Sigmoid colon (tissue), 7 donors: Measurements from ENCODE around the gene GAA. TPM values are rescaled to one million over a fixed set of nuclear protein-coding genes. Genes with fewer than 3 reads are reported as not detected.
A peak's percentile ranks its signal among the peaks of the same experiment; 100 is the strongest.

Experiments
- DNase-seq: peaks from one replicate; pipeline ENCODE4 v3.0.0-alpha.2; 2019
- H3K27ac ChIP-seq, 4 donors: fragments of 200-600 bp; sonication (generic); one replicate each; pipeline ENCODE4 v1.5.1; 2016 to 2019; ENCODE audit warnings: mild to moderate bottlenecking in 1 of 4
- H3K27me3 ChIP-seq, 3 donors: fragments of 200-600 bp; sonication (generic); one replicate each; pipeline ENCODE4 v1.5.1; 2019; ENCODE audit warnings: mild to moderate bottlenecking in 1 of 3
- H3K36me3 ChIP-seq, 4 donors: fragments of 200-600 bp; sonication (generic); one replicate each; pipeline ENCODE4 v1.5.1; 2016 to 2019
- H3K4me1 ChIP-seq, 4 donors: fragments of 200-600 bp; sonication (generic); one replicate each; pipeline ENCODE4 v1.5.1; 2017 to 2019
- H3K4me3 ChIP-seq, 4 donors: fragments of 200-600 bp; sonication (generic); one replicate each; pipeline ENCODE4 v1.5.1; 2017 to 2019; ENCODE audit warnings: mild to moderate bottlenecking in 2 of 4, moderate library complexity in 1 of 4
- H3K9me3 ChIP-seq, 4 donors: fragments of 200-600 bp in 3 of 4; sonication (generic) in 3 of 4; one replicate each; pipeline versions ENCODE4 v1.5.1 to v1.6.1; 2013 to 2019
- CTCF ChIP-seq, 4 experiments: fragments of 450-650 bp in 3 of 4; fragments of 200-600 bp in 1 of 4; IDR thresholded peaks; one replicate each; pipeline ENCODE4 v1.5.1; 2016 to 2019; ENCODE audit warnings: antibody characterized with exemption in 4 of 4, mild to moderate bottlenecking in 3 of 4, moderate library complexity in 2 of 4
- EP300 ChIP-seq, 4 donors: sonication (generic); formaldehyde crosslinking; IDR thresholded peaks; one replicate each; pipeline ENCODE4 v1.6.1; 2017; ENCODE audit warnings: antibody characterized with exemption in 4 of 4
- POLR2A ChIP-seq, 2 donors: fragments of 450-650 bp; IDR thresholded peaks; one replicate each; pipeline ENCODE4 v1.6.1; 2016; ENCODE audit warnings: antibody characterized with exemption in 2 of 2, mild to moderate bottlenecking in 2 of 2, moderate library complexity in 2 of 2
- POLR2AphosphoS5 ChIP-seq, 4 donors: sonication (generic); formaldehyde crosslinking; IDR thresholded peaks; one replicate each; pipeline ENCODE4 v1.6.1; 2017; ENCODE audit warnings: antibody characterized with exemption in 4 of 4
- WGBS, 2 donors: extraction: QIAGEN DNeasy Blood & Tissue Kit; methylation state at CpG; one replicate each; pipeline ENCODE4 v1.1.7; 2013; 5-methylcytosine and 5-hydroxymethylcytosine counted together
- intact Hi-C: fragments of 100-400 bp; cut with DNase I; formaldehyde crosslinking; loops from one replicate; pipeline ENCODE4 v1.15.1; 2023
- polyA plus RNA-seq, 3 donors: library from polyadenylated mRNA; stranded (reverse); fragments of 200-250 nt; gene quantifications; one replicate each; pipeline ENCODE4 v1.2.3, GENCODE V29; 2013
- total RNA-seq, 4 donors: library from RNA; depleted of rRNA; stranded (reverse); fragments of >200 nt; gene quantifications; one replicate each; pipeline ENCODE4 v1.1.0, GENCODE V29; 2016
- donor health status: healthy with polysubstance abuse.
- donor health status: Bipolar disorder and iron deficiency.
- donor health status: healthy.

The GAA gene
- total and polyA plus RNA-seq, 7 donors, result 13.8 to 74.2 (median 38.5) TPM

GRCh38 chr17:80064696-80065095 lies 36.7 kb upstream of the GAA start:
- H3K4me3 ChIP-seq, result no peak overlapping the region
- intact Hi-C loops, result no loop called here
- no peaks in the 10 kb centered on the region for H3K27me3 ChIP-seq
- peak overlapping the region; percentile 17 to 65 (median 58) for H3K27ac ChIP-seq
- H3K4me1 ChIP-seq, result peaks cover 0 to 30% (median 22%) of the 10 kb centered on the region in 4 donors
- H3K9me3 ChIP-seq, result no peaks in the 10 kb centered on the region
- WGBS, 2 donors, result 83 to 86% methylated on average over 8 of the region's 8 CpGs
- no peak for DNase-seq
- TF ChIP-seq CTCF (IDR thresholded peaks at IDR 0.05) (no peak), EP300 (IDR thresholded peaks at IDR 0.05) (no peak), POLR2A (IDR thresholded peaks at IDR 0.05) (no peak), POLR2AphosphoS5 (IDR thresholded peaks at IDR 0.05) (no peak)
- H3K36me3 ChIP-seq, result no peaks in the 10 kb centered on the region

GRCh38 chr17:80065478-80066170 lies 35.8 kb upstream of the GAA start:
- no peak overlapping the region for H3K4me3 ChIP-seq
- H3K36me3 ChIP-seq, result no peaks in the 10 kb centered on the region
- peaks cover 0 to 36% (median 32%) of the 10 kb centered on the region in 4 donors for H3K4me1 ChIP-seq
- H3K9me3 ChIP-seq, result no peaks in the 10 kb centered on the region
- no peak for DNase-seq
- WGBS, 2 donors, result 91 to 94% methylated on average over 32 of the region's 32 CpGs
- H3K27ac ChIP-seq, result no peak overlapping the region
- intact Hi-C loops, result no loop called here
- no peak for TF ChIP-seq POLR2A (IDR thresholded peaks at IDR 0.05)
- TF ChIP-seq POLR2AphosphoS5 (IDR thresholded peaks at IDR 0.05), result no peak
- TF ChIP-seq CTCF (IDR thresholded peaks at IDR 0.05), result no peak
- TF ChIP-seq EP300 (IDR thresholded peaks at IDR 0.05), result no peak
- H3K27me3 ChIP-seq, result no peaks in the 10 kb centered on the region

- 92% methylated on average over 31 of the region's 31 CpGs for WGBS, 2 donors
- no peak overlapping the region for H3K27ac ChIP-seq
- H3K4me1 ChIP-seq, result peaks cover 0 to 50% (median 47%) of the 10 kb centered on the region in 4 donors
- TF ChIP-seq CTCF (IDR thresholded peaks at IDR 0.05) (no peak), EP300 (IDR thresholded peaks at IDR 0.05) (no peak)
- intact Hi-C loops, result no loop called here
- no peak overlapping the region for H3K4me3 ChIP-seq
- no peaks in the 10 kb centered on the region for H3K9me3 ChIP-seq
- H3K36me3 ChIP-seq, result no peaks in the 10 kb centered on the region
- DNase-seq, result no peak
- no peaks in the 10 kb centered on the region for H3K27me3 ChIP-seq
Observed at GRCh38 chr17:80067393-80067986, 33.9 kb upstream of the GAA start.

- intact Hi-C loops, result no loop called here
- peak; percentile 85 for DNase-seq
- TF ChIP-seq CTCF (IDR thresholded peaks at IDR 0.05), result no peak
- peak in 1 of 4 donors; percentile 6 for TF ChIP-seq EP300 (IDR thresholded peaks at IDR 0.05)
- peak in 3 of 4 donors; percentile 34 to 60 (median 50) for TF ChIP-seq POLR2AphosphoS5 (IDR thresholded peaks at IDR 0.05)
- TF ChIP-seq POLR2A (IDR thresholded peaks at IDR 0.05), result no peak
- Histone ChIP-seq H3K4me1 (peaks cover 0 to 50% (median 48%) of the 10 kb centered on the region in 4 donors), H3K36me3 (no peaks in the 10 kb centered on the region), H3K9me3 (no peaks in the 10 kb centered on the region), H3K27me3 (no peaks in the 10 kb centered on the region), H3K4me3 (peak overlapping the region in 1 of 4 donors; percentile 11), H3K27ac (peak overlapping the region; percentile 79 to 88 (median 85))
- 76 to 80% methylated on average over 23 of the region's 23 CpGs for WGBS, 2 donors
Observed at GRCh38 chr17:80068301-80069222, 32.8 kb upstream of the GAA start.
